ENCODE results near the gene PAX5. TPM values are rescaled to one million over a fixed set of nuclear protein-coding genes. Genes with fewer than 3 reads are reported as not detected.

PAX5 gene
- total and polyA plus RNA-seq, 2 of the 13 experiments (the other 11 are each of a cell fraction or from before 2014, with no cell fraction given): not detected

DNA sequence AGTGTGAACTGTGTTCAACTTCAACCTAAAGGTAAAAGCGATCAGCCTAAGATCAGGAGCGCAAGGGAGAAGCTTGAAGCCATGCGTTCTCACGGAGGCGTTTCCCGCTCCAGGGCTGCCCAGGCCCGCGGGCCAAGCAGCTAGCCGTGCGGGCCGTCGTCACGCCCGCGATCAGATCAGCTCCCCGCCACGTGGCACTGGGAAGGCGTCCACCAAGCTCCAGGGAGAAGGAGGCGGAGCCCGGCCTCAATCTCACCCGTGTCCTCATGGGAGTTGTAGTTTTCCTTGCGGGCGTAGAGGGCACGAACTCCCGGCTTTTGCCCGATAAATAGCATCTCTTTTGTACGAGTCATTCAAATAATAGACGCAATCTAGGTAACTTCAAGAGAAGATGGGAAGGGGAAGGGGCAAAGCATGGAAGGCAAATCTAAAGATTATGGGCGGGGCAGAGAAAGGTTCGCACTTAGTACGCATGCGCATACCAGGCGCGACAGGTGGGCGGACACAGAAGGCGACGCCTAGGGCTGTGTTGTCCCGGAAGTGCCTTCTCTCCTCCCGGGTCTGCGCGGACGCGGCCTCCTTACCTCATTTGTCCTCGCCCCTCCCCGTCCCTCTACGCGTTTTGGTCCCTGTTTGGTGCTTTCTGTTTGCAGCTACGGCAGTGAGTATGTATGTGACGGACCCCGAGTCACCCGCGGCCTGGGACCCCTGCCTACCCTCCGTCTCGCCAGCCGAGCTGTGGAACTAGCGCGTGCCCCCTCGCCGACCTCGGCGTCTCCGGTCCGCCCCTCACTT lies 45.5 kb upstream of the PAX5 start (continued):
- TF ChIP-seq DMTF1 (CRISPR knock-in tag; IDR thresholded peaks at IDR 0.05): peak; percentile 83; the same call in 1 of the 2 replicates
- peak; percentile 95 for TF ChIP-seq MTF1 (CRISPR knock-in tag; IDR thresholded peaks at IDR 0.05)
- peak; percentile 93 for TF ChIP-seq ZC3H13 (CRISPR knock-in tag; IDR thresholded peaks at IDR 0.05)
- peak; percentile 70 for TF ChIP-seq NFYC (CRISPR knock-in tag; IDR thresholded peaks at IDR 0.05)
- peak; percentile 97 for TF ChIP-seq ZNF598 (CRISPR knock-in tag; IDR thresholded peaks at IDR 0.05; ENCODE audit: borderline replicate concordance)
- peak; percentile 97 for TF ChIP-seq TOE1 (CRISPR knock-in tag; IDR thresholded peaks at IDR 0.05)
- TF ChIP-seq, protein P1, sequence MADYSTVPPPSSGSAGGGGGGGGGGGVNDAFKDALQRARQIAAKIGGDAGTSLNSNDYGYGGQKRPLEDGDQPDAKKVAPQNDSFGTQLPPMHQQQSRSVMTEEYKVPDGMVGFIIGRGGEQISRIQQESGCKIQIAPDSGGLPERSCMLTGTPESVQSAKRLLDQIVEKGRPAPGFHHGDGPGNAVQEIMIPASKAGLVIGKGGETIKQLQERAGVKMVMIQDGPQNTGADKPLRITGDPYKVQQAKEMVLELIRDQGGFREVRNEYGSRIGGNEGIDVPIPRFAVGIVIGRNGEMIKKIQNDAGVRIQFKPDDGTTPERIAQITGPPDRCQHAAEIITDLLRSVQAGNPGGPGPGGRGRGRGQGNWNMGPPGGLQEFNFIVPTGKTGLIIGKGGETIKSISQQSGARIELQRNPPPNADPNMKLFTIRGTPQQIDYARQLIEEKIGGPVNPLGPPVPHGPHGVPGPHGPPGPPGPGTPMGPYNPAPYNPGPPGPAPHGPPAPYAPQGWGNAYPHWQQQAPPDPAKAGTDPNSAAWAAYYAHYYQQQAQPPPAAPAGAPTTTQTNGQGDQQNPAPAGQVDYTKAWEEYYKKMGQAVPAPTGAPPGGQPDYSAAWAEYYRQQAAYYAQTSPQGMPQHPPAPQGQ (CRISPR knock-in tag; IDR thresholded peaks at IDR 0.05; ENCODE audit: borderline replicate concordance): peak; percentile 78; the same call in 1 of the 2 replicates
- TF ChIP-seq HMGXB4 (CRISPR knock-in tag; IDR thresholded peaks at IDR 0.05; ENCODE audit: borderline replicate concordance in 1 of 2, low read depth in 1 of 2): peak; percentile 86 to 93
- TF ChIP-seq ZNF124 (CRISPR knock-in tag; IDR thresholded peaks at IDR 0.05): peak; percentile 97; the same call in 1 of the 2 replicates
- peak; percentile 98 for TF ChIP-seq ZNF776 (CRISPR knock-in tag; IDR thresholded peaks at IDR 0.05)
- peak; percentile 98; the same call in 1 of the 2 replicates for TF ChIP-seq ZNF747 (CRISPR knock-in tag; IDR thresholded peaks at IDR 0.05; ENCODE audit: borderline replicate concordance)
- peak; percentile 98 for TF ChIP-seq ZNF333 (CRISPR knock-in tag; IDR thresholded peaks at IDR 0.05; ENCODE audit: borderline replicate concordance)
- TF ChIP-seq REL (CRISPR knock-in tag; conservative IDR thresholded peaks at IDR 0.05): peak; percentile 99
- TF ChIP-seq, protein P2, sequence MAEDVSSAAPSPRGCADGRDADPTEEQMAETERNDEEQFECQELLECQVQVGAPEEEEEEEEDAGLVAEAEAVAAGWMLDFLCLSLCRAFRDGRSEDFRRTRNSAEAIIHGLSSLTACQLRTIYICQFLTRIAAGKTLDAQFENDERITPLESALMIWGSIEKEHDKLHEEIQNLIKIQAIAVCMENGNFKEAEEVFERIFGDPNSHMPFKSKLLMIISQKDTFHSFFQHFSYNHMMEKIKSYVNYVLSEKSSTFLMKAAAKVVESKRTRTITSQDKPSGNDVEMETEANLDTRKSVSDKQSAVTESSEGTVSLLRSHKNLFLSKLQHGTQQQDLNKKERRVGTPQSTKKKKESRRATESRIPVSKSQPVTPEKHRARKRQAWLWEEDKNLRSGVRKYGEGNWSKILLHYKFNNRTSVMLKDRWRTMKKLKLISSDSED (CRISPR knock-in tag; IDR thresholded peaks at IDR 0.05): peak; percentile 98
- 0 out of 2 replicates have a peak, but pooled peaks have one; percentile 78 for TF ChIP-seq CENPX (CRISPR knock-in tag; IDR thresholded peaks at IDR 0.05)
- TF ChIP-seq MBD4 (IDR thresholded peaks at IDR 0.05; ENCODE audit: borderline replicate concordance, low read length): no peak
- TF ChIP-seq PAF1 (CRISPR knock-in tag; IDR thresholded peaks at IDR 0.05): no peak
- TF ChIP-seq GABPA (IDR thresholded peaks at IDR 0.05; ENCODE audit: low read depth, low read length): peak; percentile 68
- peak; percentile 86 for TF ChIP-seq GABPA (CRISPR knock-in tag; IDR thresholded peaks at IDR 0.05; ENCODE audit: low read depth)

All from HepG2 (cell line).